ENCODE measurements around the gene GALNT9. TPM values are rescaled to one million over a fixed set of nuclear protein-coding genes. Genes with fewer than 3 reads are reported as not detected.

Gene GALNT9
- total and polyA plus RNA-seq, 10 donors: 0.20 to 2.4 (median 0.84) TPM

GRCh38 chr12:132295101-132295526 lies 34.3 kb downstream of the GALNT9 start:
- H3K4me1 ChIP-seq: no peaks in the 10 kb centered on the region
- 86 to 93% (median 91%) methylated on average over 8 to 18 of the region's 18 CpGs for WGBS, 5 donors
- H3K27ac ChIP-seq: no peak overlapping the region
- TF ChIP-seq POLR2A (IDR thresholded peaks at IDR 0.05) (no peak), POLR2AphosphoS5 (IDR thresholded peaks at IDR 0.05) (no peak), CTCF (IDR thresholded peaks at IDR 0.05 in 8 of 11, conservative IDR thresholded peaks at IDR 0.05 in 3 of 11) (no peak)
- peaks cover 0 to 38% (median 17%) of the 10 kb centered on the region in 7 donors for H3K27me3 ChIP-seq (replicated peaks in 1 of 7)
- intact Hi-C loops (cut with DNase I; ENCODE audit: low total_unique reads): no loop called here
- H3K36me3 ChIP-seq: no peaks in the 10 kb centered on the region
- H3K4me3 ChIP-seq: no peak overlapping the region
- H3K9me3 ChIP-seq: no peaks in the 10 kb centered on the region
- peak; percentile 54 for DNase-seq

GRCh38 chr12:132294121-132295034 lies 35.0 kb downstream of the GALNT9 start:
- peak; percentile 48 for DNase-seq
- intact Hi-C loops (cut with DNase I; ENCODE audit: low total_unique reads): no loop called here
- H3K27me3 ChIP-seq (replicated peaks in 1 of 7): peaks cover 0 to 38% (median 17%) of the 10 kb centered on the region in 7 donors
- TF ChIP-seq POLR2A (IDR thresholded peaks at IDR 0.05): no peak
- TF ChIP-seq CTCF (IDR thresholded peaks at IDR 0.05 in 8 of 11, conservative IDR thresholded peaks at IDR 0.05 in 3 of 11): no peak
- no peak for TF ChIP-seq POLR2AphosphoS5 (IDR thresholded peaks at IDR 0.05)
- H3K4me3 ChIP-seq: no peak overlapping the region
- WGBS, 5 donors: 65 to 86% (median 77%) methylated on average over 19 to 24 of the region's 24 CpGs
- H3K27ac ChIP-seq: no peak overlapping the region
- H3K4me1 ChIP-seq: no peaks in the 10 kb centered on the region
- H3K36me3 ChIP-seq: no peaks in the 10 kb centered on the region
- no peaks in the 10 kb centered on the region for H3K9me3 ChIP-seq

- intact Hi-C loops (cut with DNase I; ENCODE audit: low total_unique reads): no loop called here
These were observed 36.8 kb downstream of the GALNT9 start for GRCh38 chr12:132292328-132293319.

More at GRCh38 chr12:132292328-132293319, 36.8 kb downstream of the GALNT9 start:
- 90 to 93% (median 91%) methylated on average over 29 to 33 of the region's 33 CpGs for WGBS, 5 donors
- H3K4me1 ChIP-seq: no peaks in the 10 kb centered on the region
- no peak for TF ChIP-seq POLR2AphosphoS5 (IDR thresholded peaks at IDR 0.05)
- no peak for TF ChIP-seq POLR2A (IDR thresholded peaks at IDR 0.05)
- no peak for TF ChIP-seq CTCF (IDR thresholded peaks at IDR 0.05 in 8 of 11, conservative IDR thresholded peaks at IDR 0.05 in 3 of 11)
- H3K27me3 ChIP-seq (replicated peaks in 1 of 7): peaks cover 0 to 46% (median 17%) of the 10 kb centered on the region in 7 donors
- no peak overlapping the region for H3K4me3 ChIP-seq
- no peaks in the 10 kb centered on the region for H3K9me3 ChIP-seq
- H3K27ac ChIP-seq: no peak overlapping the region
- DNase-seq: peak; percentile 65
- H3K36me3 ChIP-seq: no peaks in the 10 kb centered on the region
